Naive thymus-derived CD4-positive, alpha-beta T cell (primary cell): Measurements from ENCODE around the gene TTI1. TPM values are rescaled to one million over a fixed set of nuclear protein-coding genes. Genes with fewer than 3 reads are reported as not detected.
A peak's percentile ranks its signal among the peaks of the same experiment; 100 is the strongest.
"Not testable (repeated sequence)": the region's sequence is repeated elsewhere in the genome, so short reads cannot be mapped to it uniquely, and the experiment has no call there.

Source experiments
- ATAC-seq: fragments of 150-1000 bp; cut with Tn5 transposase; 2 replicates; pipeline ENCODE4 v1.10.0; 2021; ENCODE audit warnings: mild to moderate bottlenecking, moderate library complexity
- CTCF ChIA-PET: fragments of 350-600 bp; sonication (Branson Sonifier 250); formaldehyde crosslinking; loops from one replicate; lab custom pipeline; 2021; ENCODE audit warnings: antibody characterized with exemption; lab: Charles Lee
- POLR2A ChIA-PET: fragments of 350-600 bp; sonication (Branson Sonifier 250); formaldehyde crosslinking; loops from one replicate; lab custom pipeline; 2021; ENCODE audit warnings: antibody characterized with exemption, inconsistent platforms; lab: Charles Lee
- DNase-seq, 9 donors: peaks; one replicate each; pipeline versions ENCODE4 v3.0.0 to v3.0.0-alpha.2; 2020 to 2022; ENCODE audit warnings: mixed read lengths in 1 of 9
- H3K27ac ChIP-seq: one replicate; pipeline ENCODE4 v1.7.0; 2013; ENCODE audit warnings: mild to moderate bottlenecking, low read depth, low read length, moderate library complexity
- H3K27me3 ChIP-seq, 2 donors: one replicate each; pipeline ENCODE4 v1.7.0; 2013; ENCODE audit warnings: low read length in 2 of 2, mild to moderate bottlenecking in 2 of 2, moderate library complexity in 2 of 2; ENCODE audit not compliant: control insufficient read depth in 2 of 2, insufficient read depth in 2 of 2
- H3K36me3 ChIP-seq, 3 experiments: 1 replicate in 2 of 3; 2 replicates in 1 of 3; pipeline ENCODE4 v1.7.0; 2013; ENCODE audit warnings: low read length in 3 of 3, mild to moderate bottlenecking in 3 of 3, moderate library complexity in 1 of 3; ENCODE audit not compliant: insufficient read depth in 3 of 3, control insufficient read depth in 2 of 3
- H3K4me1 ChIP-seq, 2 donors: one replicate each; pipeline ENCODE4 v1.7.0; 2013; ENCODE audit warnings: low read length in 2 of 2, mild to moderate bottlenecking in 2 of 2, moderate library complexity in 1 of 2; ENCODE audit not compliant: control insufficient read depth in 2 of 2, insufficient read depth in 2 of 2
- H3K4me3 ChIP-seq: 2 replicates; pipeline ENCODE4 v1.7.0; 2013; ENCODE audit warnings: mild to moderate bottlenecking, low read length
- H3K9me3 ChIP-seq, 3 experiments: 1 replicate in 2 of 3; 2 replicates in 1 of 3; pipeline ENCODE4 v1.7.0; 2013; ENCODE audit warnings: low read length in 3 of 3; ENCODE audit not compliant: control insufficient read depth in 2 of 3
- H3K27ac Mint-ChIP-seq, 9 donors: one replicate each; pipeline ENCODE4 v1.8.0; 2020 to 2022; ENCODE audit warnings: mixed read lengths in 9 of 9, mild to moderate bottlenecking in 8 of 9, moderate library complexity in 5 of 9, inconsistent platforms in 2 of 9
- H3K27me3 Mint-ChIP-seq, 5 donors: one replicate each; pipeline ENCODE4 v1.8.0; 2021 to 2022; ENCODE audit warnings: mixed read lengths in 5 of 5, mild to moderate bottlenecking in 1 of 5
- H3K36me3 Mint-ChIP-seq, 5 donors: one replicate each; pipeline ENCODE4 v1.8.0; 2020 to 2022; ENCODE audit warnings: mixed read lengths in 5 of 5, mild to moderate bottlenecking in 3 of 5, inconsistent platforms in 1 of 5
- H3K4me1 Mint-ChIP-seq, 7 donors: one replicate each; pipeline ENCODE4 v1.8.0; 2020 to 2022; ENCODE audit warnings: mixed read lengths in 7 of 7, mild to moderate bottlenecking in 3 of 7, inconsistent platforms in 1 of 7
- H3K4me3 Mint-ChIP-seq, 10 donors: one replicate each; pipeline ENCODE4 v1.8.0; 2020 to 2022; ENCODE audit warnings: mild to moderate bottlenecking in 10 of 10, mixed read lengths in 10 of 10, moderate library complexity in 6 of 10, inconsistent platforms in 2 of 10
- H3K9me3 Mint-ChIP-seq, 11 donors: one replicate each; pipeline ENCODE4 v1.8.0; 2020 to 2022; ENCODE audit warnings: mixed read lengths in 11 of 11, mild to moderate bottlenecking in 4 of 11, inconsistent platforms in 1 of 11, moderate library complexity in 1 of 11
- intact Hi-C, 2 donors: fragments of 100-400 bp; cut with micrococcal nuclease; formaldehyde crosslinking; loops; one replicate each; pipeline ENCODE4 v1.15.1; 2023
- polyA plus RNA-seq, 2 donors: library from polyadenylated mRNA; unstranded; fragments of 300-500 nt; fragmentation: Illumina TruSeq; gene quantifications; one replicate each; pipeline ENCODE4 v1.2.3, GENCODE V29; 2021
- total RNA-seq, 6 experiments: library from RNA in 5 of 6; stranded (reverse) in 5 of 6; gene quantifications; 1 replicate in 5 of 6; 2 replicates in 1 of 6; pipeline ENCODE4 v1.2.3 and lab custom pipeline; 2021 to 2026

Gene TTI1
- total and polyA plus RNA-seq, 7 experiments from 2014 or later = 15.0 to 29.8 (median 25.0) TPM

DNA sequence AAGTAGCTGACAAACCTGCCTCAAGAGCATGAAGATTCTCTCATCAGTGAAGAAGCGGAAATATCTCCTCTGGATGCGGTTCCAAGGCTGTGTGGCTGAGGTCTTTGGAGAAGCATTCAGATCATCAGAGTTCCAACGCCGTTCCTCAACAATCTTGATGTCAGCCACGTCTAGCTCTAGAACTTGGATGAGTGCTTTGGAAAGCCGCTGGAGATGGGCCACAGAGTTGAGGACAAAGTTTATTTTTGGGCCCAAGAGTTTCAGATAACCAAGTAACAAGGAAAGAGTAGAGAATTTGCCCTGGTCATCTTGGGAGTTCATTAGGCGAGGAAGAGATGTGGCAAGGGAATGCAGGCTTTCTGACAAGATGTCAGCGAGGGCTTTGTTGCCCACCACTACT is 20.9 kb downstream of the TTI1 start:
- H3K27me3 Mint-ChIP-seq = no peaks in the 10 kb centered on the region
- H3K36me3 ChIP-seq = peaks cover 6 to 60% (median 16%) of the 10 kb centered on the region in 3 experiments
- ChIA-PET CTCF (no interaction called here), POLR2A (no interaction called here)
- H3K36me3 Mint-ChIP-seq = peaks cover 20 to 69% (median 48%) of the 10 kb centered on the region in 5 donors
- no peaks in the 10 kb centered on the region for H3K9me3 ChIP-seq
- peaks cover 0 to 3% (median 0%) of the 10 kb centered on the region in 11 donors for H3K9me3 Mint-ChIP-seq
- no peak overlapping the region for H3K4me3 ChIP-seq
- ATAC-seq = no peak
- no peak overlapping the region for H3K4me3 Mint-ChIP-seq
- DNase-seq = no peak
- intact Hi-C loops = no loop called here
- no peaks in the 10 kb centered on the region for H3K4me1 ChIP-seq
- peaks cover 0 to 32% (median 16%) of the 10 kb centered on the region in 7 donors for H3K4me1 Mint-ChIP-seq
- no peak overlapping the region for H3K27ac Mint-ChIP-seq
- no peaks in the 10 kb centered on the region for H3K27me3 ChIP-seq
- H3K27ac ChIP-seq = no peak overlapping the region

GRCh38 chr20:38011696-38012095 is 21.6 kb downstream of the TTI1 start:
- Histone ChIP-seq H3K27ac (no peak overlapping the region), H3K36me3 (peaks cover 4 to 54% (median 15%) of the 10 kb centered on the region in 3 experiments), H3K4me1 (no peaks in the 10 kb centered on the region), H3K4me3 (no peak overlapping the region), H3K9me3 (no peaks in the 10 kb centered on the region), H3K27me3 (no peaks in the 10 kb centered on the region)
- POLR2A ChIA-PET = no interaction called here
- Mint-ChIP-seq H3K27ac (no peak overlapping the region), H3K9me3 (no peaks in the 10 kb centered on the region), H3K4me3 (no peak overlapping the region), H3K4me1 (peaks cover 0 to 27% (median 15%) of the 10 kb centered on the region in 7 donors), H3K36me3 (peaks cover 20 to 64% (median 43%) of the 10 kb centered on the region in 5 donors), H3K27me3 (no peaks in the 10 kb centered on the region)
- intact Hi-C loops = no loop called here
- CTCF ChIA-PET = no interaction called here
- ATAC-seq = no peak
- DNase-seq = no peak

- H3K27ac Mint-ChIP-seq = peak overlapping the region in 1 of 9 donors; percentile 76
- H3K27me3 Mint-ChIP-seq, H3K4me1 ChIP-seq, DNase-seq, intact Hi-C loops, H3K4me3 ChIP-seq, H3K9me3 ChIP-seq, H3K9me3 Mint-ChIP-seq, ATAC-seq, H3K27ac ChIP-seq, H3K27me3 ChIP-seq, POLR2A ChIA-PET: not testable (repeated sequence)
- H3K4me3 Mint-ChIP-seq = peak overlapping the region in 1 of 10 donors; percentile 43
- H3K4me1 Mint-ChIP-seq = peaks cover 0 to 15% (median 10%) of the 10 kb centered on the region in 7 donors
- CTCF ChIA-PET = interaction anchor here (0.9 kb wide), 1 partner anchor 15 kb away, joined by 3 read pairs; no protein-coding TSS in a partner anchor
- peaks cover 4 to 45% (median 7%) of the 10 kb centered on the region in 3 experiments for H3K36me3 ChIP-seq
- peaks cover 15 to 60% (median 34%) of the 10 kb centered on the region in 5 donors for H3K36me3 Mint-ChIP-seq
Measured at GRCh38 chr20:38009416-38009815, 23.8 kb downstream of the TTI1 start.

GRCh38 chr20:38008233-38008944 is 24.9 kb downstream of the TTI1 start:
- no peak for DNase-seq
- peaks cover 0 to 19% (median 7%) of the 10 kb centered on the region in 7 donors for H3K4me1 Mint-ChIP-seq
- H3K27ac Mint-ChIP-seq = no peak overlapping the region
- H3K36me3 Mint-ChIP-seq = peaks cover 12 to 59% (median 37%) of the 10 kb centered on the region in 5 donors
- ATAC-seq = no peak
- Histone ChIP-seq H3K36me3 (peaks cover 4 to 43% (median 7%) of the 10 kb centered on the region in 3 experiments), H3K9me3 (no peaks in the 10 kb centered on the region), H3K27ac (no peak overlapping the region), H3K4me1 (no peaks in the 10 kb centered on the region), H3K27me3 (no peaks in the 10 kb centered on the region), H3K4me3 (no peak overlapping the region)
- ChIA-PET POLR2A (no interaction called here), CTCF (interaction anchor here (0.7 to 0.9 kb wide), 2 partner anchors 13 to 16 kb away, joined by 3 to 5 read pairs; no protein-coding TSS in a partner anchor)
- intact Hi-C loops = no loop called here
- no peaks in the 10 kb centered on the region for H3K9me3 Mint-ChIP-seq
- no peaks in the 10 kb centered on the region for H3K27me3 Mint-ChIP-seq
- H3K4me3 Mint-ChIP-seq = no peak overlapping the region

- no peak overlapping the region for H3K4me3 Mint-ChIP-seq
- peaks cover under 1 to 21% (median 7%) of the 10 kb centered on the region in 7 donors for H3K4me1 Mint-ChIP-seq
- no peak overlapping the region for H3K4me3 ChIP-seq
- ChIA-PET CTCF (no interaction called here), POLR2A (no interaction called here)
- intact Hi-C loops = no loop called here
- no peaks in the 10 kb centered on the region for H3K4me1 ChIP-seq
- H3K27me3 Mint-ChIP-seq = no peaks in the 10 kb centered on the region
- H3K36me3 Mint-ChIP-seq = peaks cover 6 to 55% (median 34%) of the 10 kb centered on the region in 5 donors
- H3K9me3 ChIP-seq = no peaks in the 10 kb centered on the region
- peaks cover 0 to 40% (median 4%) of the 10 kb centered on the region in 3 experiments for H3K36me3 ChIP-seq
- no peaks in the 10 kb centered on the region for H3K9me3 Mint-ChIP-seq
- no peak for DNase-seq
- H3K27ac Mint-ChIP-seq = peak overlapping the region in 1 of 9 donors; percentile 68
- no peak overlapping the region for H3K27ac ChIP-seq
- ATAC-seq = no peak
- H3K27me3 ChIP-seq = no peaks in the 10 kb centered on the region
Measured at GRCh38 chr20:38007526-38007925, 25.7 kb downstream of the TTI1 start.

- POLR2A ChIA-PET = no interaction called here
- no peak overlapping the region for H3K4me3 Mint-ChIP-seq
- H3K9me3 Mint-ChIP-seq = no peaks in the 10 kb centered on the region
- ATAC-seq (no peak), DNase-seq (no peak)
- intact Hi-C loops = no loop called here
- Histone ChIP-seq H3K27me3 (no peaks in the 10 kb centered on the region), H3K9me3 (no peaks in the 10 kb centered on the region), H3K4me3 (no peak overlapping the region), H3K27ac (no peak overlapping the region), H3K36me3 (peaks cover 0 to 40% (median 0%) of the 10 kb centered on the region in 3 experiments), H3K4me1 (no peaks in the 10 kb centered on the region)
- peaks cover 4 to 55% (median 39%) of the 10 kb centered on the region in 5 donors for H3K36me3 Mint-ChIP-seq
- H3K27ac Mint-ChIP-seq = peak overlapping the region in 1 of 9 donors; percentile 34
- CTCF ChIA-PET = interaction anchor here (0.6 kb wide), 1 partner anchor 53 kb away, joined by 3 read pairs; no protein-coding TSS in a partner anchor
- H3K27me3 Mint-ChIP-seq = no peaks in the 10 kb centered on the region
- H3K4me1 Mint-ChIP-seq = peaks cover 6 to 34% (median 17%) of the 10 kb centered on the region in 7 donors
Measured at GRCh38 chr20:38005903-38006302, 27.4 kb downstream of the TTI1 start.
